ENCODE data around the gene CTBP1. TPM values are rescaled to one million over a fixed set of nuclear protein-coding genes. Genes with fewer than 3 reads are reported as not detected.

Gene CTBP1
- total RNA-seq, 1 donor from 2014 or later, result 165 TPM

- Mint-ChIP-seq H3K9me3 (ENCODE audit: unreplicated experiment) (no peaks in the 10 kb centered on the region), H3K27me3 (ENCODE audit: unreplicated experiment) (peaks cover 3% of the 10 kb centered on the region), H3K4me3 (ENCODE audit: unreplicated experiment) (no peak overlapping the region), H3K4me1 (ENCODE audit: unreplicated experiment) (no peaks in the 10 kb centered on the region), H3K36me3 (ENCODE audit: low read depth, unreplicated experiment) (peaks cover 27% of the 10 kb centered on the region), H3K27ac (ENCODE audit: unreplicated experiment) (no peak overlapping the region)
- no peak for TF ChIP-seq CTCF (IDR thresholded peaks at IDR 0.05; ENCODE audit: unreplicated experiment)
- DNase-seq (ENCODE audit: low spot score), result no peak
Measured at GRCh38 chr4:1234811-1235292, 14.1 kb downstream of the CTBP1 start.

- no peak overlapping the region for H3K4me3 Mint-ChIP-seq (ENCODE audit: unreplicated experiment)
- no peak for DNase-seq (ENCODE audit: low spot score)
- peak overlapping the region; percentile 72 for H3K27ac Mint-ChIP-seq (ENCODE audit: unreplicated experiment)
- peaks cover 27% of the 10 kb centered on the region for H3K36me3 Mint-ChIP-seq (ENCODE audit: low read depth, unreplicated experiment)
- no peak for TF ChIP-seq CTCF (IDR thresholded peaks at IDR 0.05; ENCODE audit: unreplicated experiment)
- peaks cover 3% of the 10 kb centered on the region for H3K27me3 Mint-ChIP-seq (ENCODE audit: unreplicated experiment)
- no peaks in the 10 kb centered on the region for H3K4me1 Mint-ChIP-seq (ENCODE audit: unreplicated experiment)
- no peaks in the 10 kb centered on the region for H3K9me3 Mint-ChIP-seq (ENCODE audit: unreplicated experiment)
Measured at GRCh38 chr4:1234309-1234695, 14.6 kb downstream of the CTBP1 start.

DNA sequence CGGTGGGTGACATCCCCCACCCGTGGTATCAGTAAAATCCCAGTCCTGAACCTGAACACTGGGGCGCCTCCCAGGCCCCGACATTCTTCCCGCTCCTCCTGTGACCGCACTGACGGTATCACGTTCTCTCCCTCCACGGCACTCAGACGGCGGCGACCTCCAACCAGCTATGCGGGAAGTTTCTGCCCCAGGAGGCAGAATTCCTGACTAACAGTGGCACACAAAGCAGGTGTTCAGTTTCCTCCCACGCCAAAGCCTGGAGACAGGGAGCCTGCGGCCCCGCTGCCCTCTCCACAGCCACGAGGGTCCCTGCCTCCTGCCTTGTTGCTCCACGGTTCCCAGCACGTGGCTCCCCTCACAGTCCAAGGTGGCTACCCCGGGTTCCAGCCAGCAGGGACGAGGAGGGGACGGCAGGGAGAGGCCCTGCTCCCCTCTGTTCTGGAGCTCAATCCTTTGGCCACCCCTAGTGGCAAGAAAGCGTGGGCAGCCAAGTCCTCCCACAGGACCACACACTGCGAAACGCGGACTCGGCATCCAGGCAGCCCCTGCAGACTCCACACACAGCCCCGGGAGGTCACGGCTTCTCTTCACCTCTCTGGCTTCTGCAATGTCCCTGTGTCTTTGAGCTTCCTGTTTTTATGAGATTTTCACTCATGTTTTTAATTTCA lies 15.2 kb downstream of the CTBP1 start:
- no peaks in the 10 kb centered on the region for H3K9me3 Mint-ChIP-seq (ENCODE audit: unreplicated experiment)
- H3K4me3 Mint-ChIP-seq (ENCODE audit: unreplicated experiment), result no peak overlapping the region
- DNase-seq (ENCODE audit: low spot score), result no peak

GRCh38 chr4:1232661-1233621 lies 16.0 kb downstream of the CTBP1 start:
- H3K27ac Mint-ChIP-seq (ENCODE audit: unreplicated experiment), result peak overlapping the region; percentile 52
- peaks cover 24% of the 10 kb centered on the region for H3K36me3 Mint-ChIP-seq (ENCODE audit: low read depth, unreplicated experiment)
- no peaks in the 10 kb centered on the region for H3K9me3 Mint-ChIP-seq (ENCODE audit: unreplicated experiment)
- H3K27me3 Mint-ChIP-seq (ENCODE audit: unreplicated experiment), result no peaks in the 10 kb centered on the region
- H3K4me1 Mint-ChIP-seq (ENCODE audit: unreplicated experiment), result no peaks in the 10 kb centered on the region
- DNase-seq (ENCODE audit: low spot score), result peak; percentile 27
- no peak overlapping the region for H3K4me3 Mint-ChIP-seq (ENCODE audit: unreplicated experiment)
- TF ChIP-seq CTCF (IDR thresholded peaks at IDR 0.05; ENCODE audit: unreplicated experiment), result no peak

More for the DNA sequence above, 15.2 kb downstream of the CTBP1 start:
- H3K27me3 Mint-ChIP-seq (ENCODE audit: unreplicated experiment), result peaks cover 3% of the 10 kb centered on the region
- H3K36me3 Mint-ChIP-seq (ENCODE audit: low read depth, unreplicated experiment), result peaks cover 25% of the 10 kb centered on the region
- peak overlapping the region; percentile 75 for H3K27ac Mint-ChIP-seq (ENCODE audit: unreplicated experiment)
- no peaks in the 10 kb centered on the region for H3K4me1 Mint-ChIP-seq (ENCODE audit: unreplicated experiment)
- TF ChIP-seq CTCF (IDR thresholded peaks at IDR 0.05; ENCODE audit: unreplicated experiment), result no peak

Data from endothelial cell (in vitro differentiated cells).